Measurements from ENCODE around the gene ZNF639.

ZNF639 gene

DNA sequence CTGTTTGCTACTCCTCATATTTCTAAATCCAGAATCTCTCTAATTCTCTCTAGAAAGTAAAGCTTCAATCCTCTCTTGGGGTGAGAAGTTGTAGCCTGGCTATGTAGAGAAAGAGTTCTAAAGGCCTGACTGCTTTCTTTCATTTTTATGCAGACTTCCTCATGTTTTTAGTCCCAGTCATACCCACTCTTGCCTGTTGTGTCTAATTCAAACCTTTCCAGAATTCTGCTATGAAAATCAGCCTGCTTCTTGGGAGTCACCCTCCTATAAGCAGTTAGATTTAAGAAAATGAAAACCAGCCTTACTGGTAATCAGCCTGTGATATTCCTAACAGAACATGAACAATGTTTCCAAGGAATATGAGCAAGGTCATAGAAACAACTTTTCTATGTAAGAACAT lies 14.8 kb upstream of the ZNF639 start:
- TF ChIP-seq CTCF (IDR thresholded peaks at IDR 0.05; ENCODE audit: control extremely low read depth, extremely low read depth, low read depth, missing control alignments), result no peak
- ChIA-PET CTCF (interaction anchor here (1.3 to 3.2 kb wide), 2 partner anchors 8 to 10 kb away, joined by 4 to 18 read pairs; no protein-coding TSS in a partner anchor), POLR2A (no interaction called here)
- DNase-seq (ENCODE audit: extremely low spot score), result no peak

GRCh38 chr3:179309225-179310078 lies 13.4 kb upstream of the ZNF639 start:
- POLR2A ChIA-PET, result no interaction called here
- peak; percentile 28 for DNase-seq (ENCODE audit: extremely low spot score)
- CTCF ChIA-PET, result interaction anchor here (1.1 to 1.6 kb wide), 5 partner anchors 10 to 294 kb away, joined by 3 to 7 read pairs (median 4); no protein-coding TSS in a partner anchor
- TF ChIP-seq CTCF (IDR thresholded peaks at IDR 0.05; ENCODE audit: control extremely low read depth, extremely low read depth, low read depth, missing control alignments), result no peak

DNA sequence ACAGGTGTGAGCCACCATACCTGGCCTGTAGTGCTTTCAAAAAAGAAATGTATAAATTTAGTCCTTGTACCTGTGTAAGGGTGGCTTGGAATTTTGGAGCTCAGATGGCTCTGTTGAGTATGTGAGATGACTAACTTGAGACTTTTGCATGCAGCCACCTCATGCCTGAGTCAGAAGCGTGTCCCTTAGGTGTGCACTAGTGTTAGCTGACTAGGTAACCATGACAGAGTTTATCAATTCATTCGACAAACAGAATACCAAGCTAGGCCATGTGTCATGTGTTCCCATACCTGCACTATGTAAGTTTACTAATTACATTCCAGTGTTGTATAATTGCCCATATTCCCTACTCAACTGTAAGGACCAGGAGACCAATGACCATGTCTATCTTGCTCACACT lies 4.0 kb upstream of the ZNF639 start:
- CTCF ChIA-PET, result interaction anchor here (1.2 to 3.8 kb wide), 4 partner anchors 10 to 303 kb away, joined by 3 to 24 read pairs (median 4); no protein-coding TSS in a partner anchor
- TF ChIP-seq CTCF (IDR thresholded peaks at IDR 0.05; ENCODE audit: control extremely low read depth, extremely low read depth, low read depth, missing control alignments), result no peak
- POLR2A ChIA-PET, result no interaction called here
- DNase-seq (ENCODE audit: extremely low spot score), result no peak

GRCh38 chr3:179321668-179322285 lies 1.1 kb upstream of the ZNF639 start:
- TF ChIP-seq CTCF (IDR thresholded peaks at IDR 0.05; ENCODE audit: control extremely low read depth, extremely low read depth, low read depth, missing control alignments), result peak; percentile 26
- CTCF ChIA-PET, result interaction anchor here (0.9 to 3.8 kb wide), 29 partner anchors 9 to 354 kb away, joined by 3 to 26 read pairs (median 5); partner anchors contain the start of genes MFN1 and ZMAT3
- POLR2A ChIA-PET, result no interaction called here
- DNase-seq (ENCODE audit: extremely low spot score), result no peak

GRCh38 chr3:179323197-179324110 lies 623 bp downstream of the ZNF639 start:
- CTCF ChIA-PET, result interaction anchor here (0.9 to 2.4 kb wide), 8 partner anchors 8 to 246 kb away, joined by 3 to 9 read pairs (median 4); no protein-coding TSS in a partner anchor
- peak; percentile 73 for DNase-seq (ENCODE audit: extremely low spot score)
- TF ChIP-seq CTCF (IDR thresholded peaks at IDR 0.05; ENCODE audit: control extremely low read depth, extremely low read depth, low read depth, missing control alignments), result peak; percentile 17
- POLR2A ChIA-PET, result no interaction called here
